ENCODE results near the gene UPK3BL1.
"Not testable (repeated sequence)": the region's sequence is repeated elsewhere in the genome, so short reads cannot be mapped to it uniquely, and the experiment has no call there.

UPK3BL1 gene

DNA sequence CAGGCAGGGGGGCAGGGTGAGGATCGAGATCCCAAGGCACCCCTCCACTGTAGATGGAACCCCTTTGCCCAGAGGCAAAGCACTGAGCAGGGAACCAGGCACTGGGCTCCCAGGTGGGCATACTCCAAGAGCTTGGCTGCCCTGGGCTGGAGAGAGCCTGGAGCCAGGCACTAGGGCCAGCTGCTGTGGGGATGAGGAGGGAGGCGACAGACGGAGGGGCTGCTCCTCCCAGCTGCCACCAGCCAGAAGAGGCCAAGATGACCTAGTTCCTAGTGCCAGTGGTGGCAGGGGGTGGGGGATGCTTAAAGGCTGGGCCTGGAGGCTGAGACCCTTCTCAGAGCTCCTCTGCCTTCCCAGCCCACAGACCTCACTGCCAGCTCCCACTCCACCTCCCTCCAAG lies 27.7 kb downstream of the UPK3BL1 start:
- not testable (repeated sequence) for H3K4me3 ChIP-seq (ENCODE audit: low read length); H3K9ac ChIP-seq (ENCODE audit: low read length); H3K4me1 ChIP-seq (ENCODE audit: control insufficient read depth, insufficient read depth, low read length); H3K27me3 ChIP-seq (ENCODE audit: control insufficient read depth, insufficient read depth, low read length); H3K36me3 ChIP-seq (ENCODE audit: control insufficient read depth, insufficient read depth, low read length); H3K9me3 ChIP-seq (ENCODE audit: control insufficient read depth, low read length)

DNA sequence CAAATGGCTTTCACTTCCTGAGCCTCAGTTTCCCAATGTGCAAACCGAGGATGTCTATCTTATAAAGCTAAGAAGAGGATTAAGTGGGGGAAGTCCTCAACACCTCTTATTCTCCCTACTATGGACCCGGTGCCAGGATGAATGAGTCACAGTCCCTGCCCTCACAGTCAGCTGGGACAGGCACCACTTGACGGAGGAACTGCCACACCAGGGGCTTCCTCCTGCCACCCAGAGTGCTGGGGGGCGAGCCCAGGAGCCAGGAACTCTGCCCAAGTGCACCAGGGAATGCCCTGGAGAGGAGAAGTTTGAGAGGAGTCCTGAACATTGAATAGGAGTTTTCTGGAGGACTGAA lies 28.3 kb downstream of the UPK3BL1 start:
- not testable (repeated sequence) for H3K4me1 ChIP-seq (ENCODE audit: control insufficient read depth, insufficient read depth, low read length); H3K9ac ChIP-seq (ENCODE audit: low read length); H3K36me3 ChIP-seq (ENCODE audit: control insufficient read depth, insufficient read depth, low read length); H3K4me3 ChIP-seq (ENCODE audit: low read length); H3K9me3 ChIP-seq (ENCODE audit: control insufficient read depth, low read length); H3K27me3 ChIP-seq (ENCODE audit: control insufficient read depth, insufficient read depth, low read length)

- not testable (repeated sequence) for H3K9ac ChIP-seq (ENCODE audit: low read length)
Measured at GRCh38 chr7:102613575-102614345, 28.8 kb downstream of the UPK3BL1 start.

DNA sequence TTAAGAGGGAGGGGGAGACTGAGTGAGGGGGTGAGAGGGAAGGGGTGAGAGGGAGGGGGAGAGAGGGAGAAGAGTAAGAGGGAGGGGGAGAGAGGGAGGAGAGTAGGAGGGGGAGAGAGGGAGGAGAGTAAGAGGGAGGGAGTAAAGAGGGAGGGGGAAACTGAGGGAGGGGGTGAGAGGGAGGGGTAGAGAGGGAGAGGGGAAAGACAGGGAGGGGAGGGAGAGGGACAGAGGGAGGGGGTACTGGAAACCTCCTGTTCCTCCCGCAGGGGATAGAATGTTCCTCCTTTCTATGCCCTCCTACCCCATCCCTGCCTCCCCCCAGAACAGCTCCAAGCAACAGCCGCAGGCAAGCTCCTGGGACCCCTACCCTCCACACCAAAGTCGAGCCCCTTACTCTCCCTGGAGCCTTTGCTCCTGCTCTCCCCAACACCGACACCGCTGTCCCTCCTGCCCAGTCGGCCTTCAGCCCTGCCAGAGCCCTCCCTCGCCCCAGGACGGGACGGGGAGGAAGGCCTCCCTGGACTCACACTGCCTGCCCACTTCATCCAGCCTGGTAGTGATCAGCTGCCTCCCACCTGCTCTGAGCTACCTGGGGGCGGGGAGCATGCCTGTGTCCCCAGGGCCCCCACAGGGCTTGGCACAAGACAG lies 30.8 kb downstream of the UPK3BL1 start:
- H3K9ac ChIP-seq (ENCODE audit: low read length); H3K4me3 ChIP-seq (ENCODE audit: low read length); H3K4me1 ChIP-seq (ENCODE audit: control insufficient read depth, insufficient read depth, low read length); H3K36me3 ChIP-seq (ENCODE audit: control insufficient read depth, insufficient read depth, low read length); H3K9me3 ChIP-seq (ENCODE audit: control insufficient read depth, low read length); H3K27me3 ChIP-seq (ENCODE audit: control insufficient read depth, insufficient read depth, low read length): not testable (repeated sequence)

More at GRCh38 chr7:102613575-102614345, 28.8 kb downstream of the UPK3BL1 start:
- H3K27me3 ChIP-seq (ENCODE audit: control insufficient read depth, insufficient read depth, low read length); H3K4me1 ChIP-seq (ENCODE audit: control insufficient read depth, insufficient read depth, low read length); H3K9me3 ChIP-seq (ENCODE audit: control insufficient read depth, low read length); H3K4me3 ChIP-seq (ENCODE audit: low read length); H3K36me3 ChIP-seq (ENCODE audit: control insufficient read depth, insufficient read depth, low read length): not testable (repeated sequence)

DNA sequence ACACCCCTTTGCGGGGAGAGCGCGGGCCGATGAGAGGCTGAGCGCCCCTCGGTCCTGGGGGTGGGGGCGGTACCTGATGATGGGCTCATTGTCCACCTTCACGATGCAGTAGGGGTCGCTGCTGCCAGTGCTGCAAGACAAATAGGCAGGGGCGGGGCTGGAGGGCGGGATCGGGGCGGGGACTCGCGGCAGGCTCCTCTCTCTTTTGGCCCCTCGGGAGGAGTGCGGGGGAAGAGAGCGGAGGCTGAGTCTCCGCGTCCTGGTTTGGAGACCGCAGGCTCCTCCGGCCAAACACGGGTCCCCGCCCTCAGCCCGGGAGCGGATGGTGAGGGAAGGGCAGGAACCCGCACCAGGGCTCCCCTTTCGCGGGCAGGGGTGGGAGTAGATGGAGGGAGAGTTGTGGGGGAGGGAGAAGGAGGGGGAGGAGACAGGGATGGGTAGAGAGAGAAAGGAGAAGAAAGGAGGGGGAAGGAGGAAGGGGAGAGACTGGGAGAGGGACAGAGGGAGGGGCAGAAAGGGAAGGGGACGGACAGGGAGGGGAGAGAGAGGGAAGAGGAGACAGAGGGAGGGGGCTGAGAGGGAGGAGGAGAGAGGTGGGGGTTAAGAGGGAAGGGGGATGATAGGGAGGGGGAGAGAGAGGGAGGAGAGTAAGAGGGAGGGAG lies 31.4 kb downstream of the UPK3BL1 start:
- not testable (repeated sequence) for H3K36me3 ChIP-seq (ENCODE audit: control insufficient read depth, insufficient read depth, low read length); H3K9ac ChIP-seq (ENCODE audit: low read length); H3K27me3 ChIP-seq (ENCODE audit: control insufficient read depth, insufficient read depth, low read length); H3K4me3 ChIP-seq (ENCODE audit: low read length); H3K4me1 ChIP-seq (ENCODE audit: control insufficient read depth, insufficient read depth, low read length); H3K9me3 ChIP-seq (ENCODE audit: control insufficient read depth, low read length)

GRCh38 chr7:102610441-102610840 lies 32.1 kb downstream of the UPK3BL1 start:
- not testable (repeated sequence) for H3K36me3 ChIP-seq (ENCODE audit: control insufficient read depth, insufficient read depth, low read length); H3K9me3 ChIP-seq (ENCODE audit: control insufficient read depth, low read length); H3K4me1 ChIP-seq (ENCODE audit: control insufficient read depth, insufficient read depth, low read length); H3K9ac ChIP-seq (ENCODE audit: low read length); H3K4me3 ChIP-seq (ENCODE audit: low read length); H3K27me3 ChIP-seq (ENCODE audit: control insufficient read depth, insufficient read depth, low read length)

DNA sequence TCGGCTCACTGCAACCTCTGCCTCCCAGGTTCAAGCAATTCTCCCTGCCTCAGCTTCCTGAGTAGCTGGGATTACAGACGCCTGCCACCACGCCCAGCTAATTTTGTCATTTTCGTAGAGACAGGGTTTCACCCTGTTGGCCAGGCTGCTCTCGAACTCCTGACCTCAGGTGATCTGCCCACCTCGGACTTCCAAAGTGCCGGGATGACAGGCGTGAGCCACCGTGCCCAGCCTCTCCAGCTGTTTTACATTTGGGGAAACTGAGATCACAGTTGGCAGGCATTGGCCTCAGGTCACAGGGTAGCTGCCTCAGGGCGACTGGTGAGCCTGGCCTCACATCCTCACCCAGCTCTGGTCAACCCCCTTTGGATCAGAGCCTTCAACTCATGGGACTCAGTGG lies 32.9 kb downstream of the UPK3BL1 start:
- not testable (repeated sequence) for H3K27me3 ChIP-seq (ENCODE audit: control insufficient read depth, insufficient read depth, low read length); H3K36me3 ChIP-seq (ENCODE audit: control insufficient read depth, insufficient read depth, low read length); H3K9me3 ChIP-seq (ENCODE audit: control insufficient read depth, low read length); H3K4me1 ChIP-seq (ENCODE audit: control insufficient read depth, insufficient read depth, low read length); H3K4me3 ChIP-seq (ENCODE audit: low read length); H3K9ac ChIP-seq (ENCODE audit: low read length)

GRCh38 chr7:102606848-102607247 lies 35.7 kb downstream of the UPK3BL1 start:
- not testable (repeated sequence) for H3K4me3 ChIP-seq (ENCODE audit: low read length); H3K36me3 ChIP-seq (ENCODE audit: control insufficient read depth, insufficient read depth, low read length); H3K27me3 ChIP-seq (ENCODE audit: control insufficient read depth, insufficient read depth, low read length); H3K9me3 ChIP-seq (ENCODE audit: control insufficient read depth, low read length); H3K9ac ChIP-seq (ENCODE audit: low read length); H3K4me1 ChIP-seq (ENCODE audit: control insufficient read depth, insufficient read depth, low read length)

DNA sequence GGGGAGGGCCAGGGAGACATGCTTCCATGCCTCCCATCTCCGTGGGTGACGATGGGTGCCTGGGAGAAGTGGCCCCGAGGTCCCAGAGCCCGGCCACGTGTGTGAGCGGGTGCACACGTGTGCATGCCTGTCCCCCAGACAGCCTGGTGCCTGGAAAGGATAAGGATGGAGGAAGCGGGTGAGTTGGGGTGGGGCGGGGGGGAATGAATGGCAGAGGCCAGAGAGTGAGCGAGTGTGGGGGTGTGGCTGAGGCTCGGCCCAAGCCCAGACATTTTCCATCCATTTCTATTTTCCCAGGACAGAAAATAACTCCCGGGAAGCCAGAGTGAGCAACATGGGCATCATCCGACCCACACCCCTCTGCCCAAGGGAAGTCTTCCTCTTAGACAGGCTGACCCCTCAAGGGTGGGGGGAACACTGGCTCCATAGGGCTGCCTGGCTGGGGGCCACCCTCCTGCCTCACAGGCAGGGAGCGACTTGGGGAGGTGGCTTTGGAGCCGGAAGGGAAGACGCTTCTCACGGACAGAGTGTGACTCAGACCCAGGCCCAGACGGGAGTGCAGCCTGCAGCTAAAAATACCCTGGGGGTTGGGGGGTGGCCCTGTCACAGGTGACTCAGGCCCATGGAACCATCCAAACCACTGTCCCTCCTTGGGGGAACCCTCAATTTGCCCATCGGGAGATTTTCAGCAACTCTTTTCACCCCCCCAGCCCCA lies 38.0 kb downstream of the UPK3BL1 start:
- H3K4me3 ChIP-seq (ENCODE audit: low read length); H3K4me1 ChIP-seq (ENCODE audit: control insufficient read depth, insufficient read depth, low read length): not testable (repeated sequence)

GRCh38 chr7:102602317-102602716 lies 40.3 kb downstream of the UPK3BL1 start:
- not testable (repeated sequence) for H3K4me1 ChIP-seq (ENCODE audit: control insufficient read depth, insufficient read depth, low read length); H3K36me3 ChIP-seq (ENCODE audit: control insufficient read depth, insufficient read depth, low read length); H3K4me3 ChIP-seq (ENCODE audit: low read length); H3K27me3 ChIP-seq (ENCODE audit: control insufficient read depth, insufficient read depth, low read length); H3K9me3 ChIP-seq (ENCODE audit: control insufficient read depth, low read length); H3K9ac ChIP-seq (ENCODE audit: low read length)

More for the DNA sequence above, 38.0 kb downstream of the UPK3BL1 start:
- not testable (repeated sequence) for H3K9ac ChIP-seq (ENCODE audit: low read length); H3K27me3 ChIP-seq (ENCODE audit: control insufficient read depth, insufficient read depth, low read length); H3K36me3 ChIP-seq (ENCODE audit: control insufficient read depth, insufficient read depth, low read length); H3K9me3 ChIP-seq (ENCODE audit: control insufficient read depth, low read length)

- H3K4me3 ChIP-seq (ENCODE audit: low read length); H3K9ac ChIP-seq (ENCODE audit: low read length); H3K27me3 ChIP-seq (ENCODE audit: control insufficient read depth, insufficient read depth, low read length); H3K9me3 ChIP-seq (ENCODE audit: control insufficient read depth, low read length); H3K36me3 ChIP-seq (ENCODE audit: control insufficient read depth, insufficient read depth, low read length); H3K4me1 ChIP-seq (ENCODE audit: control insufficient read depth, insufficient read depth, low read length): not testable (repeated sequence)
Measured at GRCh38 chr7:102599699-102600098, 42.9 kb downstream of the UPK3BL1 start.

- H3K4me3 ChIP-seq (ENCODE audit: low read length); H3K9ac ChIP-seq (ENCODE audit: low read length); H3K4me1 ChIP-seq (ENCODE audit: control insufficient read depth, insufficient read depth, low read length); H3K9me3 ChIP-seq (ENCODE audit: control insufficient read depth, low read length); H3K36me3 ChIP-seq (ENCODE audit: control insufficient read depth, insufficient read depth, low read length); H3K27me3 ChIP-seq (ENCODE audit: control insufficient read depth, insufficient read depth, low read length): not testable (repeated sequence)
Measured at GRCh38 chr7:102596036-102596435, 46.6 kb downstream of the UPK3BL1 start.

Data from mucosa of stomach (tissue), 1 donor.